Peyer's patch (tissue), 4 donors: ENCODE data around the gene UBXN11. TPM values are rescaled to one million over a fixed set of nuclear protein-coding genes. Genes with fewer than 3 reads are reported as not detected.

Source experiments
- DNase-seq, 3 donors: peaks; one replicate each; pipeline ENCODE4 v3.0.0-alpha.2; 2017 to 2019
- H3K27ac ChIP-seq, 4 donors: fragments of 200-600 bp; sonication (generic); one replicate each; pipeline ENCODE4 v1.5.1; 2016 to 2019
- H3K27me3 ChIP-seq, 2 donors: fragments of 200-600 bp; sonication (generic); one replicate each; pipeline ENCODE4 v1.5.1; 2019
- H3K36me3 ChIP-seq, 3 donors: fragments of 200-600 bp; sonication (generic); one replicate each; pipeline ENCODE4 v1.5.1; 2016 to 2019
- H3K4me1 ChIP-seq, 4 donors: fragments of 200-600 bp; sonication (generic); one replicate each; pipeline ENCODE4 v1.5.1; 2016 to 2019
- H3K4me3 ChIP-seq, 4 donors: fragments of 200-600 bp; sonication (generic); 1 replicate in 3 of 4; 2 replicates in 1 of 4; pipeline ENCODE4 v1.5.1; 2016 to 2019; ENCODE audit warnings: mild to moderate bottlenecking in 1 of 4
- H3K9me3 ChIP-seq, 4 donors: fragments of 200-600 bp; sonication (generic); one replicate each; pipeline ENCODE4 v1.5.1; 2016 to 2019; ENCODE audit warnings: mild to moderate bottlenecking in 1 of 4
- CTCF ChIP-seq, 6 experiments: fragments of 450-650 bp in 4 of 6; fragments of 200-600 bp in 2 of 6; sonication (generic) in 1 of 6; IDR thresholded peaks; one replicate each; pipeline ENCODE4 v1.5.1; 2017 to 2019; ENCODE audit warnings: antibody characterized with exemption in 6 of 6, mild to moderate bottlenecking in 3 of 6, moderate library complexity in 1 of 6
- POLR2A ChIP-seq, 2 donors: fragments of 450-650 bp; IDR thresholded peaks; one replicate each; pipeline ENCODE4 v1.5.1; 2017; ENCODE audit warnings: antibody characterized with exemption in 2 of 2, mild to moderate bottlenecking in 2 of 2, moderate library complexity in 2 of 2
- total RNA-seq, 4 donors: library from RNA; depleted of rRNA; stranded (reverse); fragments of >200 nt; gene quantifications; one replicate each; pipeline ENCODE4 v1.1.0, GENCODE V29; 2016

The UBXN11 gene
- total RNA-seq, 4 donors from 2014 or later, result 3.9 to 68.5 (median 18.2) TPM

- Histone ChIP-seq H3K4me3 (peak overlapping the region in 2 of 4 donors; percentile 36 to 39), H3K27ac (peak overlapping the region in 3 of 4 donors; percentile 59 to 80 (median 79)), H3K36me3 (no peaks in the 10 kb centered on the region), H3K4me1 (peaks cover 0 to 42% (median 4%) of the 10 kb centered on the region in 4 donors), H3K27me3 (no peaks in the 10 kb centered on the region), H3K9me3 (no peaks in the 10 kb centered on the region)
- DNase-seq, result no peak
- TF ChIP-seq POLR2A (IDR thresholded peaks at IDR 0.05) (no peak), CTCF (IDR thresholded peaks at IDR 0.05) (no peak)
These were observed 46.9 kb upstream of the UBXN11 start for GRCh38 chr1:26353210-26353859.

- DNase-seq, result no peak
- TF ChIP-seq CTCF (IDR thresholded peaks at IDR 0.05) (no peak), POLR2A (IDR thresholded peaks at IDR 0.05) (no peak)
- Histone ChIP-seq H3K4me1 (peaks cover 0 to 33% (median 3%) of the 10 kb centered on the region in 4 donors), H3K4me3 (peak overlapping the region in 2 of 4 donors; percentile 36 to 39), H3K36me3 (no peaks in the 10 kb centered on the region), H3K27me3 (no peaks in the 10 kb centered on the region), H3K9me3 (no peaks in the 10 kb centered on the region), H3K27ac (peak overlapping the region in 3 of 4 donors; percentile 59 to 80 (median 79))
These were observed 45.9 kb upstream of the UBXN11 start for GRCh38 chr1:26352338-26352679.

GRCh38 chr1:26351590-26352337, 45.3 kb upstream of the UBXN11 start:
- H3K27me3 ChIP-seq, result no peaks in the 10 kb centered on the region
- H3K4me3 ChIP-seq, result peak overlapping the region in 1 of 4 donors; percentile 36
- TF ChIP-seq CTCF (IDR thresholded peaks at IDR 0.05) (no peak), POLR2A (IDR thresholded peaks at IDR 0.05) (peak; percentile 16 to 64)
- H3K4me1 ChIP-seq, result peaks cover 0 to 31% (median 3%) of the 10 kb centered on the region in 4 donors
- H3K36me3 ChIP-seq, result no peaks in the 10 kb centered on the region
- H3K9me3 ChIP-seq, result no peaks in the 10 kb centered on the region
- peak in 2 of 3 donors; percentile 65 to 73 for DNase-seq
- H3K27ac ChIP-seq, result peak overlapping the region in 3 of 4 donors; percentile 59 to 80 (median 79)

GRCh38 chr1:26350701-26351589, 44.5 kb upstream of the UBXN11 start:
- peaks cover 0 to 24% (median 0%) of the 10 kb centered on the region in 4 donors for H3K4me1 ChIP-seq
- peak in 2 of 3 donors; percentile 72 to 81 for DNase-seq
- H3K27ac ChIP-seq, result peak overlapping the region in 3 of 4 donors; percentile 51 to 80 (median 79)
- H3K36me3 ChIP-seq, result no peaks in the 10 kb centered on the region
- H3K9me3 ChIP-seq, result no peaks in the 10 kb centered on the region
- H3K4me3 ChIP-seq, result peak overlapping the region in 1 of 4 donors; percentile 10
- no peaks in the 10 kb centered on the region for H3K27me3 ChIP-seq
- TF ChIP-seq POLR2A (IDR thresholded peaks at IDR 0.05), result peak in 1 of 2 donors; percentile 31
- no peak for TF ChIP-seq CTCF (IDR thresholded peaks at IDR 0.05)

GRCh38 chr1:26350343-26350700, 43.9 kb upstream of the UBXN11 start:
- no peaks in the 10 kb centered on the region for H3K27me3 ChIP-seq

More at GRCh38 chr1:26350343-26350700, 43.9 kb upstream of the UBXN11 start:
- TF ChIP-seq CTCF (IDR thresholded peaks at IDR 0.05) (no peak), POLR2A (IDR thresholded peaks at IDR 0.05) (no peak)
- Histone ChIP-seq H3K4me3 (no peak overlapping the region), H3K4me1 (peaks cover 0 to 18% (median 0%) of the 10 kb centered on the region in 4 donors), H3K36me3 (no peaks in the 10 kb centered on the region), H3K27ac (peak overlapping the region in 1 of 4 donors; percentile 80), H3K9me3 (no peaks in the 10 kb centered on the region)
- DNase-seq, result no peak
